Mesendoderm (in vitro differentiated cells): ENCODE results near the gene ULBP2.
"Not testable (repeated sequence)": the region's sequence is repeated elsewhere in the genome, so short reads cannot be mapped to it uniquely, and the experiment has no call there.

ENCODE experiments used
- DNase-seq: peaks from one replicate; pipeline ENCODE4 v3.0.0; 2013
- H2AK5ac ChIP-seq: 2 replicates; pipeline ENCODE4 v1.6.1; 2013; ENCODE audit warnings: low read length, inconsistent platforms
- H2BK120ac ChIP-seq: 2 replicates; pipeline ENCODE4 v1.6.1; 2013; ENCODE audit warnings: low read depth, mild to moderate bottlenecking, low read length, moderate library complexity, mixed read lengths
- H2BK15ac ChIP-seq: replicated peaks from 2 replicates; pipeline ENCODE4 v1.6.1; 2013; ENCODE audit warnings: low read depth, mild to moderate bottlenecking, moderate library complexity
- H2BK5ac ChIP-seq: 2 replicates; pipeline ENCODE4 v1.6.1; 2013; ENCODE audit warnings: low read length, inconsistent platforms
- H3K18ac ChIP-seq: 2 replicates; pipeline ENCODE4 v1.6.1; 2013; ENCODE audit warnings: mild to moderate bottlenecking, low read length, mixed read lengths
- H3K23ac ChIP-seq: one replicate; pipeline ENCODE4 v1.6.1; 2013; ENCODE audit warnings: low read length
- H3K27ac ChIP-seq: 2 replicates; pipeline ENCODE4 v1.5.1; 2013; ENCODE audit warnings: low read depth, mild to moderate bottlenecking, inconsistent platforms, low read length, moderate library complexity
- H3K27me3 ChIP-seq: 2 replicates; pipeline ENCODE4 v1.6.1; 2013; ENCODE audit warnings: low read length, control low read depth, mild to moderate bottlenecking, inconsistent platforms; ENCODE audit not compliant: insufficient read depth, poor library complexity
- H3K36me3 ChIP-seq: 2 replicates; pipeline ENCODE4 v1.6.1; 2013; ENCODE audit warnings: low read length, inconsistent platforms; ENCODE audit not compliant: control insufficient read depth, insufficient read depth
- H3K4ac ChIP-seq: one replicate; pipeline ENCODE4 v1.6.1; 2013; ENCODE audit warnings: low read depth, mild to moderate bottlenecking, low read length, moderate library complexity
- H3K4me1 ChIP-seq: 2 replicates; pipeline ENCODE4 v1.6.1; 2013; ENCODE audit warnings: low read depth, low read length, inconsistent platforms; ENCODE audit not compliant: control insufficient read depth
- H3K4me2 ChIP-seq: 2 replicates; pipeline ENCODE4 v1.6.1; 2013; ENCODE audit warnings: low read length
- H3K4me3 ChIP-seq: 2 replicates; pipeline ENCODE4 v1.5.1; 2013; ENCODE audit warnings: mild to moderate bottlenecking, low read length
- H3K56ac ChIP-seq: one replicate; pipeline ENCODE4 v1.6.1; 2013; ENCODE audit warnings: low read length
- H3K79me1 ChIP-seq: 2 replicates; pipeline ENCODE4 v1.6.1; 2013; ENCODE audit warnings: low read length, inconsistent platforms
- H3K79me2 ChIP-seq: 2 replicates; pipeline ENCODE4 v1.6.1; 2013; ENCODE audit warnings: mild to moderate bottlenecking, low read length; ENCODE audit not compliant: control insufficient read depth, insufficient read depth
- H3K9ac ChIP-seq: 2 replicates; pipeline ENCODE4 v1.6.1; 2013; ENCODE audit warnings: low read length, inconsistent platforms
- H4K5ac ChIP-seq: one replicate; pipeline ENCODE4 v1.6.1; 2013; ENCODE audit warnings: low read length
- H4K8ac ChIP-seq: one replicate; pipeline ENCODE4 v1.6.1; 2013; ENCODE audit warnings: low read depth, mild to moderate bottlenecking, control low read depth, low read length, moderate library complexity
- WGBS: extraction: QIAGEN DNeasy Blood & Tissue Kit; methylation state at CpG from one replicate; pipeline ENCODE4 v1.1.7; 2013; ENCODE audit warnings: low lambda C conversion rate, missing lambda C conversion rate; ENCODE audit not compliant: insufficient coverage; ENCODE audit errors: extremely low coverage; 5-methylcytosine and 5-hydroxymethylcytosine counted together

The ULBP2 gene

GRCh38 chr6:149945276-149945675 is 3.5 kb downstream of the ULBP2 start:
- H3K23ac ChIP-seq, H2AK5ac ChIP-seq, DNase-seq, H3K9ac ChIP-seq, H3K79me1 ChIP-seq, H3K4ac ChIP-seq, H4K5ac ChIP-seq, H2BK15ac ChIP-seq, H3K36me3 ChIP-seq, H3K18ac ChIP-seq, H3K79me2 ChIP-seq, H3K4me3 ChIP-seq, H2BK5ac ChIP-seq, H3K4me1 ChIP-seq, H3K27ac ChIP-seq, H3K4me2 ChIP-seq, H3K56ac ChIP-seq, H2BK120ac ChIP-seq, H4K8ac ChIP-seq: not testable (repeated sequence)
- no CpG with 5 or more reads among the region's 6 CpGs for WGBS
- H3K27me3 ChIP-seq = peaks cover 16% of the 10 kb centered on the region

- H3K9ac ChIP-seq, H3K4me1 ChIP-seq, H4K5ac ChIP-seq, DNase-seq, H3K79me2 ChIP-seq, H3K36me3 ChIP-seq, H3K18ac ChIP-seq, H3K4ac ChIP-seq, H3K56ac ChIP-seq, H3K4me2 ChIP-seq, H2AK5ac ChIP-seq, H2BK5ac ChIP-seq, H3K4me3 ChIP-seq, H4K8ac ChIP-seq, H3K27ac ChIP-seq, H2BK120ac ChIP-seq, H3K23ac ChIP-seq, H3K27me3 ChIP-seq, H3K79me1 ChIP-seq, H2BK15ac ChIP-seq: not testable (repeated sequence)
- WGBS = no CpG with 5 or more reads among the region's 7 CpGs
Observed at GRCh38 chr6:149946631-149947030, 4.8 kb downstream of the ULBP2 start.

- H3K23ac ChIP-seq, H3K4me3 ChIP-seq, H2BK120ac ChIP-seq, H3K4me1 ChIP-seq, H3K27me3 ChIP-seq, H3K4ac ChIP-seq, H3K27ac ChIP-seq, H3K4me2 ChIP-seq, H3K79me1 ChIP-seq, H4K5ac ChIP-seq, H3K36me3 ChIP-seq, H2BK5ac ChIP-seq, DNase-seq, H3K79me2 ChIP-seq, H2AK5ac ChIP-seq, H3K18ac ChIP-seq, H3K56ac ChIP-seq, H3K9ac ChIP-seq, H2BK15ac ChIP-seq, H4K8ac ChIP-seq: not testable (repeated sequence)
- WGBS = no CpG with 5 or more reads among the region's 1 CpG
Observed at GRCh38 chr6:149947533-149947932, 5.7 kb downstream of the ULBP2 start.

- Histone ChIP-seq H3K27ac (no peak overlapping the region), H4K5ac (no peak overlapping the region), H3K36me3 (no peaks in the 10 kb centered on the region), H3K4me2 (no peak overlapping the region), H4K8ac (no peak overlapping the region), H3K9ac (no peak overlapping the region), H2BK120ac (no peak overlapping the region), H3K79me2 (no peaks in the 10 kb centered on the region), H2BK15ac (no peak overlapping the region), H3K4me3 (no peak overlapping the region), H3K18ac (no peak overlapping the region), H3K56ac (no peak overlapping the region), H3K23ac (no peak overlapping the region), H3K79me1 (no peaks in the 10 kb centered on the region), H2AK5ac (no peak overlapping the region), H3K4ac (no peak overlapping the region), H3K4me1 (no peaks in the 10 kb centered on the region), H3K27me3 (peaks cover 2% of the 10 kb centered on the region), H2BK5ac (no peak overlapping the region)
- no CpG with 5 or more reads among the region's 1 CpG for WGBS
- DNase-seq = no peak
Observed at GRCh38 chr6:149948011-149948410, 6.2 kb downstream of the ULBP2 start.

GRCh38 chr6:149948616-149949015 is 6.8 kb downstream of the ULBP2 start:
- Histone ChIP-seq H4K5ac (no peak overlapping the region), H3K4ac (no peak overlapping the region), H3K27ac (no peak overlapping the region), H3K9ac (no peak overlapping the region), H3K27me3 (no peaks in the 10 kb centered on the region), H3K4me3 (no peak overlapping the region), H3K4me1 (no peaks in the 10 kb centered on the region), H2AK5ac (no peak overlapping the region), H3K18ac (no peak overlapping the region), H2BK5ac (no peak overlapping the region), H2BK15ac (no peak overlapping the region), H3K4me2 (no peak overlapping the region), H3K79me1 (no peaks in the 10 kb centered on the region), H3K56ac (no peak overlapping the region), H3K79me2 (no peaks in the 10 kb centered on the region), H3K23ac (no peak overlapping the region), H2BK120ac (no peak overlapping the region), H3K36me3 (no peaks in the 10 kb centered on the region), H4K8ac (no peak overlapping the region)
- WGBS = no CpG with 5 or more reads among the region's 5 CpGs
- DNase-seq = no peak

- H3K4me3 ChIP-seq = no peak overlapping the region
- no peak overlapping the region for H2BK15ac ChIP-seq
- no peak overlapping the region for H4K8ac ChIP-seq
- no peak overlapping the region for H2BK5ac ChIP-seq
- H3K36me3 ChIP-seq = no peaks in the 10 kb centered on the region
- no peak for DNase-seq
- no peak overlapping the region for H3K4ac ChIP-seq
- H2BK120ac ChIP-seq = no peak overlapping the region
- H2AK5ac ChIP-seq = no peak overlapping the region
- H3K79me1 ChIP-seq = no peaks in the 10 kb centered on the region
- no peaks in the 10 kb centered on the region for H3K79me2 ChIP-seq
- H3K4me1 ChIP-seq = no peaks in the 10 kb centered on the region
- peaks cover 3% of the 10 kb centered on the region for H3K27me3 ChIP-seq
- H4K5ac ChIP-seq = no peak overlapping the region
- no peak overlapping the region for H3K27ac ChIP-seq
- H3K9ac ChIP-seq = no peak overlapping the region
- H3K4me2 ChIP-seq = no peak overlapping the region
- no CpG with 5 or more reads among the region's 8 CpGs for WGBS
- no peak overlapping the region for H3K18ac ChIP-seq
- H3K56ac ChIP-seq = no peak overlapping the region
- H3K23ac ChIP-seq = no peak overlapping the region
Observed at GRCh38 chr6:149950423-149950822, 8.6 kb downstream of the ULBP2 start.
